Left ventricle myocardium superior (tissue), 1 donor: ENCODE measurements around the gene ULBP3. TPM values are rescaled to one million over a fixed set of nuclear protein-coding genes. Genes with fewer than 3 reads are reported as not detected.

Experiments
- ATAC-seq: fragments of 200-7000 bp; cut with Tn5 transposase; one replicate; pipeline ENCODE4 v1.9.1; 2020; ENCODE audit warnings: mild to moderate bottlenecking, moderate library complexity
- DNase-seq: peaks from one replicate; pipeline ENCODE4 v3.0.0-alpha.2; 2020
- intact Hi-C: fragments of 100-400 bp; cut with micrococcal nuclease; formaldehyde crosslinking; loops from one replicate; pipeline ENCODE4 v1.11.0; 2022
- long read RNA-seq: library from polyadenylated mRNA; unstranded; transcript quantifications from one replicate; pipeline ENCODE4 v2.0.0, GENCODE V29; 2021
- total RNA-seq: library from RNA; stranded (reverse); fragmentation: NEBNext Ultra II Directional; extraction: Animal tissue kit (Norgen Biotek cat#: 25700); gene quantifications from one replicate; pipeline ENCODE4 v1.2.1, GENCODE V29; 2021
- donor health status: DM: no; HTN: yes; CAD: no; lungs with severe emphysema.

Gene ULBP3
- total RNA-seq = 1.1 TPM
- long read RNA-seq = 0 reads

DNA sequence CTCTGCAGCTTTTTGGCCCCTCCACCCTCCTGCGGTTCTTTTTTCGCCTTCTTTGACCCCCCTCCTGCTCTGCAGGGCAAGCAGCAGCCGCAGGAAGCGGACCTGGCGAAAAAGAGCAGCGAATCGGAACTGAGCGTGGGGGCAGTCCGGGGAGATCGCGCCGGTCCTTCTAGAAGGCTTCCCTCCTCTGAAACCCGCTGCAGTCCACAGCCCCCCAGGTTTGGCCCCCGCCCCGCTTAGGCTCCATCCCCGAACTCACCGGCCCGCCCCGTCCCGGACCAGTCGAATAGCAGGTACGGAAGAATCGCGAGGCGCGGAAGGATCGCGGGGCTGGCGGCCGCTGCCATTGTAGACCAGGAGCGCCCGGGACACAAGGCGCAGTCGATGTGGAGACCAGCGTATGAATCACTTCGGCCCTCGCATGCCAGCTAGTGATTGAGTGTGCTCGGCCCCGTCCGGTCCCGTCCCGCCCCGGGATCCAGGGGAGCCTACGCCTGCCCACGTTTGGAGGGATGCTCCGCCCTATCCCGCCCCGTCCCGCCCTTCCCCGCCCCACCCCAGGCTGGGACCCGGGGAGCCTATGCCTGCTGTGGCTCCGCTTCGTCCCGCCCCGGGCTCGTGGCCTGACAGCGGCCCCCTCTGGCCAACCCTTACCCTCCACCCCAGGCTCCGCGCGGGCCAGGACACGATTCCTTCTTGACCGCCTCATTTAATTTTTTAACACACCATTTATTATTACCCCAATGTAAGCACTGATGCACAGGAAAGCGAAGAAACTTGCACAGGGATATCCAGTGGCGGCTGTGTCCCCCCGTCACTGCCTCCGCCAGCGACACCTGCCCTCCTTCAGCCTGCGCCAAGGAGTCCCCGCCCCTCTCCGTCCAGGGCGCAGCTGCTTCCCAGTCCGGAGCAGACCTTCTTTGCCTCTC, at the start of gene ULBP3:
ULBP3 (minus strand) TSS at position 402 of the 929 bp plus-strand sequence; CDS start at position 347, 55 bp downstream.
- intact Hi-C loops = no loop called here
- peak; percentile 96 for ATAC-seq
- peak; percentile 93 for DNase-seq

DNA sequence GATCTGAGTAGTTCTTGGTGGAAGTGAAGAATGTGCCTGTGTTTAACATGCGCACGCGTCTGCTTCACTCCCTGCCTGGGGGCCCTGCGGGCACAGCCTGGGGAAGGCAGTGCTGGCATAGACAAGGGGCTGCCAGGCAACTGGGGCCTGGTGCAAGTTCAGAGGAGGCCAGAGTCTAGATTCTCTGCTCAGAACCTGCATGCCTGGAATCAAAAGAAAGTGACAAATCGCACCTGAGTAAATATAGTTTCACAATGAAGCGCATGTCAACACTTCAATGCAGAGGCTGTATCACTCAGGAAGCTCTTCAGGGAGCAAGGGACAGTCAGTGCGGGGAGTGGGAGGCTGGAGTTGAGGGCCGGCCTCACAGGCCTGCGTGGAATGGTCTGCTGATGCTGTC, 49.7 kb upstream of the ULBP3 start:
- intact Hi-C loops = no loop called here
- DNase-seq (no peak), ATAC-seq (no peak)

GRCh38 chr6:150118203-150118602, 49.3 kb upstream of the ULBP3 start:
- intact Hi-C loops = no loop called here
- DNase-seq (no peak), ATAC-seq (no peak)

GRCh38 chr6:150116200-150116800, 47.4 kb upstream of the ULBP3 start:
- DNase-seq = no peak
- intact Hi-C loops = no loop called here
- no peak for ATAC-seq

- no peak for ATAC-seq
These were observed 46.8 kb upstream of the ULBP3 start for GRCh38 chr6:150115769-150116168.

DNA sequence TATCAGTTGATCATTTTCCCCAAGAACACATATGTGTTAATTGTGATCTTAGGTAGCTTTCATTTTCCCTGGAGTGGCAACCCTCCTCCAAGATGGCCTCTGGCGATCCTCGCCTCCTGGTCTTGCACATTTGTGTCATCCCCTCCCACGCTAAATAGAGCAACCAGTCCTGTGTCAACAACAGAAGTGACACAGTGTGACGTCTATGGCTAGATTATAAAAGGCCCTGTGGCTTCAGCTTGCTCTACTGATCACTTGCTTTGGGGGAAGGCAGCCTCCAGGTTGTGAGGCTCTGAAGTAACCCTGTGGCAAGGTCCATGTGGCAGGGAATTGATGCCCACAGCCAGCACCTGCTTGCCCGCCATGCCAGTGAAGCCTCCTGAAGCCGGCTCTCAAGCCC, 43.3 kb upstream of the ULBP3 start:
- no peak for DNase-seq
- no peak for ATAC-seq
- intact Hi-C loops = no loop called here

More at GRCh38 chr6:150115769-150116168, 46.8 kb upstream of the ULBP3 start:
- DNase-seq = no peak
- intact Hi-C loops = no loop called here

DNA sequence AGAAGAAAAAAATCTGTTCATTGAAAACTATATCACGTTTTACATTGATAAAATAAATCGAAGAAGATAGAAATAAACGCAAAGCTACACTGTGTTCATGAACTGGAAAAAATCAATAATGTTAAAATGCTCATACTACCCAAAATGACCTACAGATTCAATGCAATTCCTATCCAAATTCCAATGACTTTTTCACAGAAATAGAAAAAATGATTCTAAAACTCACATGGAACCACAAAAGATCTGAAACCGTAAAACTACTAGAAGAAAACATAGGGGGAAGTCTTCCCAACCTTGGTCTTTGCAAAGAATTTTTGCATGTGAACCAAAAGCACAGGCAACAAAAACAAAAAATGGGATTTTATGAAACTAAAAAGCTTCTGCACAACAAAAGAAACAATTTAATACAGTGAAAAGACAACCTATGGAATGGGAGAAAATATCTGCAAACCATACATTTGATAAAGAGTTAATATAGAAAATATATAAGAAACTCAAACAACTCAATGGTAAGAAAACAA, 33.9 kb upstream of the ULBP3 start:
- intact Hi-C loops = no loop called here
- no peak for DNase-seq
- no peak for ATAC-seq

DNA sequence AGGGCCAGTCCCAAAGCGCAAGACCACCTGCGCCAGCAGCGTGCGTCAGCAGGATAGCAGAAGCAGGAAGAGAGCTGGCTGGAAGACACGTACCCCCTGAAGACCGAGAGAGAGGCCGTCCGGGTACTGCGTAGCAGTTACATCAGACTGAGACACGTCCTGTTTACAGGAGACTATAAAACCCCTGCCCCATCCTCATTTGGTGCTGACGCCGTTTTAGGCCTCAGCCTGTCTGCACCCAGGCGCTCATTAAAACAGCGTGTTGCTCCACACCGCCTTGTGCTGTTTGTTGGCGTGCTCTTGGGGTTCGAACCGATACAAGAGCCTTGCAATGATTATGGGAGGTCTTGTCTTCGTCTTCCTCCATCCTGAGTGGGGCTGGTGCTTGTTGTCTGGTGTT, 31.8 kb upstream of the ULBP3 start:
- ATAC-seq (no peak), DNase-seq (no peak)
- intact Hi-C loops = no loop called here

GRCh38 chr6:150099953-150100352, 31.0 kb upstream of the ULBP3 start:
- DNase-seq (no peak), ATAC-seq (no peak)
- intact Hi-C loops = no loop called here

DNA sequence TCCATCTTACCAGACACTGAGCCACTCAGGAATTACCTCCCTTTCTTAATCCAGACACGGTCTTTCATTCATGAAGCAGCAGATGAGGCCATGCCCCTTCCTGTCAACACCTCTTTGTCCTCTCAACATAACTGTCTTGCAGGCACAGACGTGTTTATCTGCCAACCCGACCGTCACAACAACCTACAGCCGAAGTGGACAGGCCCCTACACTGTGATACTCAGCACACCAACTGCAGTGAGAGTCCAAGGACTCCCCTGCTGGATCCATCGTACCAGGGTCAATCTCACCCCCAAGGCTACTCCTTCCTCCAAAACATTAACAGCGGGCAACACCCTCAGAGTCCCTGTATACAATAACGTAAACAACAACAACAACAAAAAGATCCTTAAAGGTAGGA, 30.6 kb upstream of the ULBP3 start:
- DNase-seq (no peak), ATAC-seq (no peak)
- intact Hi-C loops = no loop called here

DNA sequence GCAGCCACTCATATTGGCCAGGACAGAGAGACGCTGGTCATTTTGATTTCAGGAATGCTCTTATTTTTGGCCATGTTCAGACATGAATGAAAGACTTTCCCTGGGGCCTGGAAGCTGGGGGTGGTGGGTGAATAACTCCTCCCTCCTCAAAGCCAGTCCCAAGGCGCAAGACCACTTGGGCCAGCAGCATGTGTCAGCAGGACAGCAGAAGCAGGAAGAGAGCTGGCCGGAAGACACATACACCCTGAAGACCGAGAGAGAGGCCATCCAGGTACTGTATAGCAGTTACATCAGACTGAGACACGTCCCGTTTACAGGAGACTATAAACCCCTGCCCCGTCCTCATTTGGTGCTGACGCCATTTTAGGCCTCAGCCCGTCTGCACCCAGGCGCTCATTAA, 29.2 kb upstream of the ULBP3 start:
- intact Hi-C loops = no loop called here
- ATAC-seq (no peak), DNase-seq (no peak)

- DNase-seq = no peak
- intact Hi-C loops = no loop called here
- no peak for ATAC-seq
These were observed 24.5 kb upstream of the ULBP3 start for GRCh38 chr6:150093397-150093796.

DNA sequence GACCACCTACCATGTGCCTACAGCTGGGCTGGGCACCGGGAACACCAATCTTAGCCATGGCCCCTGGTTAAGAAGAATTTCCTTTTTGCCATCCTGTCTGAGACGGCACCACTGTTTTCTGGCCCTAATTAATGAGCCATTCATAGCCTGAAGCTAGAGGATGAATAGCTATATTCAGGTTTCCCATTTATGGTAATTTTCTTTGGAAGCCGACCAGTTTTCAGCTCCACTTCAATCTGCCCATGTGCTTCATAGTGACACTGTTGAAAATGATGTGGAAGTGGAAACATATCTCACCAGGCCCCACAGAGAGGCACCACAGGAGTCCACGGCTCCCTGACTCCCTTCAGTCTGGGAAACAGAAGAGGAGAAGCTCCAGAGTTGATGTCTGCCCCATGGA, 22.6 kb upstream of the ULBP3 start:
- intact Hi-C loops = no loop called here

DNA sequence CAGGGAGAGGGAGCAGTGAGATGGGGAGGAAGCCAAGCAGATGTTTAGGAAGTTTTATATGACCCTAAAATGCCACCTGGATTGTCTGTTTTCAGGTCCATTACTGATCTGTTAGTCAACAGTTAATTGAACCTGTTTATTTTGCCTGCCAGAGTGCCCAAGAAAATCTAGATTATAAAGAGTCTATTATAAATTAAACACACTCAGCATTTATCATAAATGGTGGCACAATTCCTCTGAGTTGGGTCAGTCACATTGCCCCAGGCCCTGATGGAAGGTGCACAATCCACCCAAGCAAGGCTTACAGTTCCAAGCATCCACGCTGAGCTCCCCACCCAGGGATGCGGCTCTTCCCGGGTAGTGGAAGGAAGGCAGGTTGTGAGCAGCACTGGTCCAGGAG, 21.4 kb upstream of the ULBP3 start:
- DNase-seq = no peak
- intact Hi-C loops = no loop called here
- no peak for ATAC-seq

More for the DNA sequence above, 22.6 kb upstream of the ULBP3 start:
- ATAC-seq (no peak), DNase-seq (no peak)

DNA sequence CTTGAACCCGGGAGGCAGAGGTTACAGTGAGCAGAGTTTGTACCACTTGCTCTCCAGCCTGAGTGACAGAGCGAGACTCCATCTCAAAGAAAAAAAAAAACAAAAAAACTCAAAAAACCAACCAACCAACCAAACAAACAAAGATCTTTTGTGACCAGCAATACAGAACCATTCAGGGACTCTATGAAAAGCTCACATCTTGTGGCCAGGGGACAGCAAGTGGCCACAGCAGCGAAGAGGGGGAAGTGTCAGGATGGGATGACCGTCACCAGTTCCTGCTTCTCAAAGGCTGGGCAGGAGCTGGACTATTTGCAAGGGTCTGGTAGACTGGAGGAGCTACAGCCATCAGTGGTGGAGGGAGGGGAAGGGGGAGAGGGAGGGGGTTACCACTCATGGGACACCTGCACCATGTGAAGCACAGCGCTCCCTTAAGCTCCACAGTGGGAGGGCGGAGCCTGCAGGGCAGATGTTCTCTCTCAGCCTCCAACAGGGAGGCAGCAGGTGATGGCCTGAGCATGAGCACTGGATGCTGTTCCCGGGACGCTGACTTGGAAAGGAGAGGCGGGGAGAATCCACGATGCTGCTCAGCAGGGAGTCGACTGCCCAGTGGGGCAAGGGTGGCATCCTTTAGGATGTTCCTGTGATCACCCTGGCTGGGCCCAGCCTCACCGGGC, 19.7 kb upstream of the ULBP3 start:
- intact Hi-C loops = loop anchor here (10.0 kb wide), 1 partner anchor 306 kb away; no protein-coding TSS in a partner anchor
- ATAC-seq (no peak), DNase-seq (no peak)

DNA sequence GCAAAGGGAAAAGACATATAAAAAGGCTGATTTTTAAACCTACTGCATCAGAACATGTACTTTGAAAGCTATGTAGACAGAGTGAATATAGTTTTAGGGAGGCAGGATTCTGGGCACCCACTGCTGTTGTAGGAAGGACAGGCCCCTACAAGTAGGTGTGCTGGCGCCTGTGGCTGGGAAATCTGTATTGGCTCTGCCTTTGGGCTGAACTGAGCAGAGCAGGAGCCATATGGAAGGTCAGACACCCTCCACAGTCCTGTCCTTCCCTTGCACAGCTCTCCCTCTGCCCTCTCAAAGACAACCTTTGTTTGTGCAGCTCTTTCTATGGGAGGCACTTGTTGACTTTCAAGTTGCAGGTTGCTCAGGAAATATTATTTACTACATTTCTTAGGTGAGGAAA, 18.4 kb upstream of the ULBP3 start:
- intact Hi-C loops = loop anchor here (10.0 kb wide), 1 partner anchor 307 kb away; no protein-coding TSS in a partner anchor
- no peak for ATAC-seq

GRCh38 chr6:150086026-150086425, 17.1 kb upstream of the ULBP3 start:
- ATAC-seq = no peak
- no peak for DNase-seq
- intact Hi-C loops = loop anchor here (10.0 kb wide), 1 partner anchor 309 kb away; no protein-coding TSS in a partner anchor

More for the DNA sequence above, 18.4 kb upstream of the ULBP3 start:
- DNase-seq = no peak

- no peak for ATAC-seq
- intact Hi-C loops = loop anchor here (10.0 kb wide), 1 partner anchor 310 kb away; no protein-coding TSS in a partner anchor
- no peak for DNase-seq
These were observed 15.5 kb upstream of the ULBP3 start for GRCh38 chr6:150084426-150084825.

DNA sequence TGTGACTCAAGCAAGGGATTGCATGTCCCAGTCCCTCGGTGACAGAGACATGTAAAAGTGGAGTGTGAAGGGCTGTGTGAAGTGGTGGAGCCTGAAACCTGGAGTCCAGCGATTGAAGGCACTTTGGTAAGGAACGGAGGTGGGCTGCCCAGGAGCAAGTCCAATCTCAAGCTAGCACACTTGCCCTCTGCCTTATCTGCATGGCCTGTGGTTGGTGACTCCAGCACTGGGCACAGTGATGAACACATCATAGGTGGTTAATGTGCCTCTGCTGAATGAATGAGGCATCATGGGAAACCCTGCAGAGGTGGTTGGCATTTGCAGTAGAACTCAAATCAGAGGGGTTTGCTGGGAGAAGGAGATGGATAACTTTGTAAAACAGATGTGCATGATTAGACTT, 14.9 kb upstream of the ULBP3 start:
- intact Hi-C loops = loop anchor here (10.0 kb wide), 1 partner anchor 311 kb away; no protein-coding TSS in a partner anchor
- ATAC-seq (no peak), DNase-seq (no peak)
